Activated CD4-positive, alpha-beta T cell treated with anti-CD3 and anti-CD28 coated beads, Interleukin-2, amount 50 U/mL, for 48 hours (primary cell): Measurements from ENCODE around the gene FAM118B.
"Not testable (repeated sequence)": the region's sequence is repeated elsewhere in the genome, so short reads cannot be mapped to it uniquely, and the experiment has no call there.

Source experiments
- DNase-seq, 2 experiments: peaks; one replicate each; pipeline ENCODE4 v3.0.0-alpha.2; 2020

FAM118B gene

DNA sequence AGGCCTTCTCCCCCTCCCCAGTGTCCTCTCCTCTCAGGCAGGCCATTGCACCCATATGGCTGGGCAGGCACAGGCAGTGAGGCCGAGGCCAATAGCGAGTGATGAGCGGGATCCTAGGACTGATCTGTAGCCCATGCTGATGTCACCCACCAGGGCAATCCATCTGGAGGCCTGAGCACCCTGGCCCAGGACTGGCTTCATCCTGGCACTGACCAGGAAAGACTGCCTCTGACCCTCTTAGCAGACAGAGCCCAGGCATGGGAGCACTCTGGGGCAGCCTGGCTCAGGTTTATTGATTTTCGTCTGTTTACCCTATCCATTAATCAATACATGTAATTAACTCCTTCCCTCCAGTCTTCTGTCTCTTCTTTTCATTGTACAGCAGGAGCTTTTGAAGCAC, 66.2 kb downstream of the FAM118B start:
- DNase-seq = no peak

- no peak for DNase-seq
Observed at GRCh38 chr11:126279191-126279590, 67.6 kb downstream of the FAM118B start.

GRCh38 chr11:126280595-126280994, 69.0 kb downstream of the FAM118B start:
- no peak for DNase-seq

DNA sequence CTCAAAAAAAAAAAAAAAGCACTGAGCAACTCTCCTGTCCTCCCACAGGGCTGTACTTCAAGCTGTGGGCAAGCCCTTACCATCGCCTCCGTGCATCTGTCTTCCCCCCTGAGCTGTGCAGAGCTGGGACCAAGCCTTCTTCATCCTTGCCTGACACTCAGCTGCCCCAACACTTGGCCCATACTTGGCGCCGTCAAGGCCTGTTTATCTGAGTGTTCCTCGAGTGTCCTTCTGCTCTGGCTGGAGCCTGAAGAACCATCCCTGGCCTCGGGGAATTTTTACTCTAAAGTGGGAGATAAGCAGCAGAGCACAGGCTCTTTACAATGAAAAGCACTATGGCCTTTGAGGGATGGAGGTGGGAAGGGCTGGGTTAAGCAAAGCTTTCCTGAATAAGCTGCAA, 69.7 kb downstream of the FAM118B start:
- no peak for DNase-seq

DNA sequence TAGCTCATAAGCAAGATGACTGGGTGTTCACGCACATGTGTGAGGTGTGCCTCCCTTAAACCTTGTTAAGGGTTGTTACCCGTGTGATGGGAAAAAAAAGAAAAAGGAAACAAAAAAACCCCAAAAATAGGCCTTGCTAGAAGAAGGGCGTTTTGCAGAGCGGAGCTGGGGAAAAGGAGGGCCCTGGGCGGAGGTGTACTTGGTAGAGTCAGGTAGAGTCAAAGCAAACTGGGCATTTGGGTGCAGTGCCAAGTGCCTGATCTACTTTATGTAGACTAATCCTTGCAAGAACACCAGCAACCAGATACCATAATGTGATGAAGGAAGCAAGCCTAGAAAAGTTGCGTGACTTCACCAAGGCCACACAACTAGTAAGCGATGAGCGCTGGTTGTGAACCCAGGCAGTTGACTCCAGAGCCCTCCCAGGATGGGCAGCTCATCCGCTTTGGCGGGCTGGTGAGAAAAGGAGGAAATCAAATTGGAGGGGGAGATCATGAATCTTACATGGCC, 70.1 kb downstream of the FAM118B start:
- no peak for DNase-seq

DNA sequence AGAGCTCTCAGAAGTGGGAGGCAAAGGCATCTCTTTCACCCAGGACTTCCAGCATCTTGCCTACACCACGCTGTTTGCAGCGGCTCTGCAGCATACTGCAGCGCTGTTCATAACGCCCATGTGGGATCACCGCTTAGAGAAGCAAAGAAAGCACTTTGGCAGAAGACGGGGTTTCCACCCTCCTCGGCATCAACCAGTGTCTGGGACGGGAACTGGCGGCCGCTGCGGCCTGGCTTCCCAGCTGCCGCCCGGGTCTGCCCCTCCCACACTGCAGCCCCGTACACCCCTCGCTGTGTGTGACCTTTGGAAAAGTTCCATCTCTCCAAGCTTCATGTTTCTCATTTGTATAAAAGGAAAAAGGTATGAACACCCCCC, 70.8 kb downstream of the FAM118B start:
- DNase-seq = peak; percentile 41 to 43

- peak; percentile 62 to 67 for DNase-seq
Observed at GRCh38 chr11:126282736-126283591, 71.4 kb downstream of the FAM118B start, which contains the start of gene TIRAP. Gene TIRAP, plus strand, starts transcription at chr11:126283093. Its CDS starts 7,802 bp downstream, at chr11:126290895.

- peak; percentile 92 to 94 for DNase-seq
Observed at GRCh38 chr11:126284829-126285228, 73.2 kb downstream of the FAM118B start.

GRCh38 chr11:126288237-126288636, 76.7 kb downstream of the FAM118B start:
- no peak for DNase-seq

DNA sequence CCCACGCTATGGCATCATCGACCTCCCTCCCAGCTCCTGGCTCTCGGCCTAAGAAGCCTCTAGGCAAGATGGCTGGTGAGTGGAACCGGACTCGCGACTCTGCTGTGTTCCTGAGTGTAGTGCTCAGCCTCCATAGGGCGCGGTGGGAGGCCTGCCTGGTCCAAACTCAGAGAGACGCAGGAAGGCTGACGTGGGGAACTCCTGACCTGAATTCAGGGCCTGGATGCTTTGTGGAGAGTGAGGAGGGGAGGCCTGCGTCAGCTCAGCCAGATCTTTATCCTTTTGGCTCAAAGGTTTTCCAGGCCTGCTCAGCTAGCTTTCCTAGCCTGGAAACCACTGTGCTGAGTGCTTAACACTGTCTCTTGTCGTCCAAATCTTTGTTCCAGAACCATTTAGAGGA, 79.3 kb downstream of the FAM118B start:
- no peak for DNase-seq

GRCh38 chr11:126293726-126294125, 82.1 kb downstream of the FAM118B start:
- DNase-seq = no peak

- no peak for DNase-seq
Observed at GRCh38 chr11:126297004-126297403, 85.4 kb downstream of the FAM118B start.

DNA sequence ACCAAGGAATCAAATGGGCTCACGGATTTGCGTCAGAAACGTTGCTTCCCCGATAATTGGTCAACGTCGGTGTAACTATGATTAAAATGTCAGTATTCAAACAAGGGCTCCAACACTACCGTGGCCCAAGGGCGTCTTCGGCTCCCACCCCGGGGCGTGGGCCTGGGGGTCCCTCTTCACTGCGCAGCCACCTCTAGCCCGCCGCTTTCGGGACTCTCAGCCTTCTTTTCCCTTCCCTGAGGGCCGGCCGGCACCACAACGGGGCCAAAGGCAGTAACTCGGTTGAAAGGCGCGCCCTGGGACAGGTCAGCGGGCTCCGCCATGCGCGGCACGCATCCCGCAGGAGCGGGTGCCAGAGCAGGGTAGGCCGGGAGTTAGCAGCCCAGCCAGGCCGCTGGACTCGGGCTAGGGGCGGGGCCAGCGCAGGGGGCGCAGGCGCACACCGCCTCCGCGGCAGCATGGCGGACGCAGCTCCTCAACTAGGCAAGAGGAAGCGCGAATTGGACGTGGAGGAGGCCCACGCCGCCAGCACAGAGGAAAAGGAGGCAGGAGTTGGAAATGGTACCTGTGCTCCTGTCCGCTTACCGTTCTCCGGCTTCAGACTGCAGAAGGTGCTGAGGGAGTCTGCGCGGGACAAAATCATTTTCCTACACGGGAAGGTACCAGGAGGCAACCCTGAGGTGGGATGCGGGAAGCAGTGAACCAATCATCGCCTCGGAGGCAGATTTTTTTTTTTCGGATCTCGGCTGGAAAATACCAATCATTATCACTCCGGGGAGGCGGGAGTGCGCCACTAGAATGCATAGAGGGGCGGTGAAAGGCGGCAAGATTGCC, 92.3 kb downstream of the FAM118B start, which contains the start of gene DCPS:
TSS of gene DCPS (plus strand) at position 438 of the 834 bp plus-strand sequence. CDS start at position 459, 21 bp downstream.
- DNase-seq = peak; percentile 87 to 89

DNA sequence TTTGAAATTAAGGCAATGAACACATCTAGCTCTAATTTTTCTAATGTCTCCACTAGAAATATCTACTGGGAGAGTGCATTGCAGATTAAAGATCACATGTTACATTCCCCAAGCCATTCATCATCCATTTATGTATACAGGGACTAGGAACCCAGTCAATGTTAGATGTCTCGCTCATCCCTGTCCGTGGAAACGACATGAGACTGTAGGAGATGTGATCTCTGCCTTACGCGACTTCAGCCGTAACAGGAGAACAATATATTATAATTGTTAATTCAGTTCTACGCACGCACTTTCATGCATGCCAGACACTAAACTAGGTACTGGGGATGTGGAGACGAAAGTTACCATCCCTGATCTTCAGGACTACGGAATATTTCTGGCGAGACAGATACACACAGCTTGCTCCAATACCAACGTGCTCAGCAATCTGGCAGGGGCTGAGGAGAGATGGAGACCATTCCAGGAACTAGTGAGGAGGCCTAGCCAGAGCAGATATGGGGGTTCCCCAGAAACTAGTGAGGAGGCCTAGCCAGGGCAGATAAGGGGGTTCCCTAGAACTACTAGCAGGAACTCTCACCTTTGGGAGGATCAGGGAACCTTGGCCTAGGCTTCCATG, 93.0 kb downstream of the FAM118B start:
- peak in 1 of 2 experiments; percentile 32 for DNase-seq

DNA sequence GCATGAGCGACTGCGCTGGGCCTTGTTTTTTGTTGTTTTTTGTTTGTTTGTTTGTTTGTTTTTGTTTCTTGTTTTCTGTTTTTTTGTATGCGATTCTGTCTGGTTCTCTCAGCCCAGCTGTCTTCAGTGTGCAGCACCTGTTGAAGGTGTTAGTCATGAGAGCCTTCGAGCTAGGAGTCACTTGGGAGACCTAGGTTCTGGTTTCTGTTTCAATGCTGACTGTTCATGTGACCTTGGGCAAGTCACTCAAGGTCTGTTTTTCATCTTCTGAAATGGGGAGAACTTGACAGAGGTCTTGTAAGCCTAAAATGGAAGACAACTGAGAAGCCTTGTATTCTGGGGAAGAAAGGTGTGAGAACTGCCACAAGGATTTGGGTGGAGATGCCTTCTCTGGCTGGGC, 94.1 kb downstream of the FAM118B start:
- DNase-seq = no peak

DNA sequence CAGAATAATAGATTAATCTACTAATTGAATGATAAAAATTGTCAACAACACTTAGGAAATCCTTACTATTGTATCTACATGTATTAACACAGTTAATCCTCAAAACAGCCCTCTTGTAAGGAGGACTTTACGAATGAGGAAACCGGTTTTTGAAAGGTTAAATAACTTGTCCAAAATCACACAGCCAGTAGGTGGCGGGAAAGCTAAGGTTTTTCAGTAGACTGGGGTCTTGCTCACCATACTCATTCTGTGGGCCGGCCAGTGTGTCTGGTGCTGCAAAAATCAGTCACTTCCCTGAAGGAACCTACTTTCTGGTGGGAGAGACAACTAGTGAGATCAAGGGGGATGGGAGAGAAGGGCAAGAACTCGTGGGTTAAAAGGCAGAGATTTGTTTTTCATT, 96.1 kb downstream of the FAM118B start:
- DNase-seq = no peak

DNA sequence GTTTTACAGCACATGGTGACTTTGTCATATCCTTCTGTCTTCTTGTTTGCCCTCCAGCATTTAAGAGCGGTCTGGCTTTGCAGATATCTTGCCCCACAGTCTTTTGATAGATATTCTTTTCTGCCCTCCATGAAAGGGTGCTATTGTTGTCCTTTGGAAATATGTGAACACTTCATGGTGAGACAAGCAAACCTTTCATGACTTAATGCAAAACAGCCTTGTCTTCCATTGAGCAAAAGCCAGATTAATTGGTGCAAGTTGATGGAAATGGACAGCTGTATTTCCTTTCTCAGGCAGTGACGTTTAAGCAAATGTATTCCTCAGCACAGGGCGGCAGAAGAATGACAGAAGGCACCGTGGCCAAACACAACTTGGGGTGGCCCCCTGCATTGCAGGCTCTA, 96.7 kb downstream of the FAM118B start:
- DNase-seq = no peak

GRCh38 chr11:126308771-126309170, 97.2 kb downstream of the FAM118B start:
- DNase-seq = not testable (repeated sequence)

DNA sequence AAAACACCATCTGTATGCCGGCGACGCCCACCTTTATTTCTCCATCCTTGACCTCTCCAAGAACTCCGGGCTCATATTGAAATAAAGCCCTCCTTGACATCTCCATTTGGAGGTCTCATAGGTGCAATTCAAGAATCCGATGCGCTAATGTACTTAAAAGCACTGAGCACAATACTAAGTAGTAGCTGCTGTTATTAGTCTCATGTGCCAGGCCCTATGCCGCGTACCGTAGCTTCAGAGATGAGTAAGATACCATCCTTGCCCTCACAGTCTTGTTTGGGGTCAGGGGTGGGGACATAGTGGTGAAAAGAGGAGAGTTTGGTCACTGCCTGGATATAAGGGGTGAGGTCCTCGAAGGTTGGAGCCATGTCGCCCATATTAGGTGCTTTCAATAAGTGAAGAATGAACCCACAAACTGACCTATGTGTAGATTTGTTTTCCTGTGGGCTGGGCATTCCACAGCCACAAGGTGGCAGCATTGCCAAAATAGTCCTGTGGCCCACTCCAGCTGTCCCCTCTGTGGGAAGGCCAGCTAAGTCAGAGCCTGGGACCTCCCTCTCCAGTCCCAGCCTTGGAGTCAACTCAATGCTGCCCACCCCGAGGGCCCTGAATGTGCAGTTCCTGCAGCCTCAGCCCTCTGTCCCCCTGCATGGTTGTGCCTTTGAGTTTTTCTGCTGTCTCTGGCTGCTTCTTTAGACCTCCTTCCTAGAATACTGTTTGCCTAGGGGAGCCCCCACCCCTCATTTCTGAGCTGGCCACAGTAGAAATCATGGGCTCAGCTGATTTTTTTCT, 98.8 kb downstream of the FAM118B start:
- peak; percentile 65 to 68 for DNase-seq

DNA sequence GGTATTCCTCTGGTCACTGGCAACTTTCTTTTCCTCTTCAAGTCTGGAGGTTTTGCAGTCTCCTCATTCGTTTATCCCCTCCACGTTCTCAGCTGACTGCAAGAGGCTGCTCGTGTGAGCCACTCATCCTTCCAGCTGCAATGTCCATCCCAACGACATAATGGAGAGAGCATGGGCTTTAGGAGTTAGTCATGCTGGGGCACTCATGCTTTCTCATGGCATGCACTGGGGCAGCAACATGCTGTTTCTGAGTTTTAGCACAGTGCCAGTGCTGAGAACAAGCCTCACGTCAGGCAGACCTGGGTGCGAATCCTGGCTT, 99.4 kb downstream of the FAM118B start:
- DNase-seq = no peak

- DNase-seq = no peak
Observed at GRCh38 chr11:126311401-126312291, 100.1 kb downstream of the FAM118B start.
